Motor neuron (in vitro differentiated cells): Measurements from ENCODE around the gene TMA7. TPM values are rescaled to one million over a fixed set of nuclear protein-coding genes. Genes with fewer than 3 reads are reported as not detected.

Experiments used
- ATAC-seq, 8 experiments: fragments of 200-7000 bp; cut with Tn5 transposase; replicated peaks in 6 of 8; 2 replicates each; pipeline ENCODE4 v1.8.0; 2021; ENCODE audit warnings: mild to moderate bottlenecking in 8 of 8, moderate library complexity in 8 of 8
- H3K27ac ChIP-seq, 2 donors: fragments of 250-450 bp; sonication (Bioruptor Pico); 2 replicates each; pipeline ENCODE4 v1.9.0; 2021; ENCODE audit warnings: antibody characterized with exemption in 2 of 2, mild to moderate bottlenecking in 2 of 2, moderate library complexity in 1 of 2
- H3K4me1 ChIP-seq, 2 donors: fragments of 250-450 bp; sonication (Bioruptor Pico); replicated peaks in 1 of 2; 2 replicates each; pipeline ENCODE4 v1.6.1; 2021; ENCODE audit warnings: antibody characterized with exemption in 2 of 2, mild to moderate bottlenecking in 2 of 2, moderate library complexity in 1 of 2
- H3K4me3 ChIP-seq, 5 donors: fragments of 250-450 bp; sonication (Bioruptor Pico); 2 replicates each; pipeline ENCODE4 v1.9.0; 2021; ENCODE audit warnings: antibody characterized with exemption in 5 of 5, mild to moderate bottlenecking in 5 of 5, moderate library complexity in 4 of 5
- WGBS, 10 experiments: fragments of 450-650 bp; shearing (Covaris generic); methylation state at CpG; one replicate each; pipeline ENCODE4 v1.0.0; 2022; 5-methylcytosine and 5-hydroxymethylcytosine counted together
- in situ Hi-C, 9 experiments: fragments of 400-800 bp; cut with MboI; loops; one replicate each; pipeline ENCODE4 v1.15.0; 2021; ENCODE audit warnings: low sequenced_read_pairs in 9 of 9, low pct_unique_long_range_greater_than_20kb in 2 of 9; ENCODE audit not compliant: unreplicated experiment in 9 of 9
- total RNA-seq, 8 experiments: library from RNA; unstranded; fragments of 300-600 nt; gene quantifications; 2 replicates each; pipeline versions ENCODE4 v1.2.3 to v1.2.4, GENCODE V29; 2022

The TMA7 gene
- total RNA-seq, 8 experiments from 2014 or later: 375 to 754 (median 499) TPM

GRCh38 chr3:48428572-48429316, 11.3 kb upstream of the TMA7 start:
- peak; percentile 0 to 64 (median 52) for ATAC-seq
- in situ Hi-C loops: loop anchor here in 5 of 9 experiments (25.0 kb wide), 2 partner anchors 166 to 191 kb away; partner anchors contain the start of gene ZNF589 (in 1 of the 5)
- 0% methylated on average over 2 of the region's 60 CpGs; no CpG with 5 or more reads in 9 of the 10 experiments for WGBS, 10 experiments
- peak overlapping the region; percentile 82 to 93 (median 88) for H3K4me3 ChIP-seq
- peaks cover 31 to 37% of the 10 kb centered on the region in 2 donors for H3K4me1 ChIP-seq
- H3K27ac ChIP-seq: peak overlapping the region; percentile 93 to 94

- no CpG with 5 or more reads among the region's 86 CpGs for WGBS, 10 experiments
- peak overlapping the region; percentile 82 to 93 (median 88) for H3K4me3 ChIP-seq
- in situ Hi-C loops: loop anchor here in 5 of 9 experiments (25.0 kb wide), 2 partner anchors 167 to 192 kb away; partner anchors contain the start of gene ZNF589 (in 1 of the 5)
- ATAC-seq: peak; percentile 11 to 77 (median 70)
- peak overlapping the region; percentile 93 to 94 for H3K27ac ChIP-seq
- peaks cover 31 to 37% of the 10 kb centered on the region in 2 donors for H3K4me1 ChIP-seq
Observed at GRCh38 chr3:48429317-48429959, 10.6 kb upstream of the TMA7 start.

GRCh38 chr3:48429960-48430707, 9.9 kb upstream of the TMA7 start, which contains the start of gene PLXNB1:
TSS of gene PLXNB1 (minus strand) at chr3:48430086. CDS start at chr3:48424611, 5,475 bp downstream.
- peak; percentile 0 to 45 (median 18) for ATAC-seq
- Histone ChIP-seq H3K4me3 (peak within 1 kb of the TSS; percentile 82 to 93 (median 88)), H3K27ac (peak within 1 kb of the TSS; percentile 93 to 94), H3K4me1 (peaks cover 31 to 34% of the 10 kb centered on the region in 2 donors)
- in situ Hi-C loops: loop anchor here in 7 of 9 experiments (10.0 to 25.0 kb wide), 4 partner anchors 155 to 193 kb away; partner anchors contain the start of gene ZNF589 (in 1 of the 7)
- 7 to 80% (median 52%) methylated on average over 1 to 4 of the region's 15 CpGs; no CpG with 5 or more reads in 5 of the 10 experiments for WGBS, 10 experiments

GRCh38 chr3:48430708-48431101, 9.4 kb upstream of the TMA7 start:
- WGBS, 10 experiments: 100% methylated on average over 1 of the region's 1 CpG; no CpG with 5 or more reads in 9 of the 10 experiments
- Histone ChIP-seq H3K4me1 (peaks cover 28 to 31% of the 10 kb centered on the region in 2 donors), H3K4me3 (no peak overlapping the region), H3K27ac (no peak overlapping the region)
- no peak for ATAC-seq
- in situ Hi-C loops: loop anchor here in 7 of 9 experiments (10.0 to 25.0 kb wide), 4 partner anchors 156 to 193 kb away; partner anchors contain the start of gene ZNF589 (in 1 of the 7)

GRCh38 chr3:48431224-48432029, 8.6 kb upstream of the TMA7 start:
- in situ Hi-C loops: loop anchor here in 7 of 9 experiments (10.0 to 25.0 kb wide), 4 partner anchors 157 to 194 kb away; partner anchors contain the start of gene ZNF589 (in 1 of the 7)
- no peak for ATAC-seq
- WGBS, 10 experiments: 93 to 100% (median 100%) methylated on average over 1 to 3 of the region's 8 CpGs; no CpG with 5 or more reads in 7 of the 10 experiments
- H3K4me1 ChIP-seq: peaks cover 21 to 24% of the 10 kb centered on the region in 2 donors
- H3K27ac ChIP-seq: no peak overlapping the region
- no peak overlapping the region for H3K4me3 ChIP-seq

GRCh38 chr3:48432411-48433371, 7.4 kb upstream of the TMA7 start:
- peaks cover 10 to 11% of the 10 kb centered on the region in 2 donors for H3K4me1 ChIP-seq
- no peak overlapping the region for H3K27ac ChIP-seq
- H3K4me3 ChIP-seq: no peak overlapping the region
- 63 to 100% (median 89%) methylated on average over 2 to 10 of the region's 16 CpGs; no CpG with 5 or more reads in 4 of the 10 experiments for WGBS, 10 experiments
- in situ Hi-C loops: loop anchor here in 7 of 9 experiments (10.0 to 25.0 kb wide), 4 partner anchors 158 to 195 kb away; partner anchors contain the start of gene ZNF589 (in 1 of the 7)
- ATAC-seq: no peak

- Histone ChIP-seq H3K4me3 (no peak overlapping the region), H3K27ac (no peak overlapping the region), H3K4me1 (peaks cover 4% of the 10 kb centered on the region in 2 donors)
- 0 to 95% (median 88%) methylated on average over 1 to 8 of the region's 12 CpGs; no CpG with 5 or more reads in 6 of the 10 experiments for WGBS, 10 experiments
- ATAC-seq: peak in 3 of 8 experiments; percentile 51 to 63 (median 61)
- in situ Hi-C loops: loop anchor here in 7 of 9 experiments (10.0 to 25.0 kb wide), 4 partner anchors 159 to 196 kb away; partner anchors contain the start of gene ZNF589 (in 1 of the 7)
Observed at GRCh38 chr3:48433472-48434118, 6.5 kb upstream of the TMA7 start.

- in situ Hi-C loops: loop anchor here in 7 of 9 experiments (10.0 to 25.0 kb wide), 4 partner anchors 160 to 197 kb away; partner anchors contain the start of gene ZNF589 (in 1 of the 7)
- WGBS, 10 experiments: 35 to 100% (median 85%) methylated on average over 1 to 7 of the region's 15 CpGs; no CpG with 5 or more reads in 4 of the 10 experiments
- no peak overlapping the region for H3K4me3 ChIP-seq
- peaks cover 9% of the 10 kb centered on the region in 2 donors for H3K4me1 ChIP-seq
- no peak for ATAC-seq
- H3K27ac ChIP-seq: no peak overlapping the region
Observed at GRCh38 chr3:48434591-48435222, 5.3 kb upstream of the TMA7 start.

- Histone ChIP-seq H3K4me3 (no peak overlapping the region), H3K27ac (no peak overlapping the region), H3K4me1 (peaks cover 7% of the 10 kb centered on the region in 2 donors)
- in situ Hi-C loops: loop anchor here in 7 of 9 experiments (10.0 to 25.0 kb wide), 4 partner anchors 160 to 198 kb away; partner anchors contain the start of gene ZNF589 (in 1 of the 7)
- 0 to 100% (median 70%) methylated on average over 1 to 4 of the region's 4 CpGs; no CpG with 5 or more reads in 2 of the 10 experiments for WGBS, 10 experiments
- ATAC-seq: no peak
Observed at GRCh38 chr3:48435223-48435595, 4.8 kb upstream of the TMA7 start.
